Tibial nerve (tissue), 4 donors: ENCODE measurements around the gene NDUFA11. TPM values are rescaled to one million over a fixed set of nuclear protein-coding genes. Genes with fewer than 3 reads are reported as not detected.

Source experiments
- DNase-seq, 2 donors: peaks; one replicate each; pipeline ENCODE4 v3.0.0-alpha.2; 2019; ENCODE audit warnings: low spot score in 2 of 2
- H3K27ac ChIP-seq, 4 donors: fragments of 200-600 bp; sonication (generic) in 3 of 4; one replicate each; pipeline ENCODE4 v1.5.1; 2017 to 2019; ENCODE audit warnings: mild to moderate bottlenecking in 1 of 4
- H3K27me3 ChIP-seq, 2 donors: fragments of 200-600 bp; sonication (generic) in 1 of 2; one replicate each; pipeline versions ENCODE4 v1.5.1 to v1.6.0; 2017 to 2019
- H3K36me3 ChIP-seq, 3 donors: fragments of 200-600 bp; sonication (generic); one replicate each; pipeline ENCODE4 v1.5.1; 2018 to 2019
- H3K4me1 ChIP-seq, 4 donors: fragments of 200-600 bp; sonication (generic) in 3 of 4; one replicate each; pipeline ENCODE4 v1.5.1; 2017 to 2019
- H3K4me3 ChIP-seq, 4 donors: fragments of 200-600 bp; sonication (generic) in 3 of 4; one replicate each; pipeline ENCODE4 v1.5.1; 2017 to 2019; ENCODE audit warnings: mild to moderate bottlenecking in 1 of 4, moderate library complexity in 1 of 4
- H3K9me3 ChIP-seq, 4 donors: fragments of 200-600 bp; sonication (generic) in 3 of 4; one replicate each; pipeline ENCODE4 v1.5.1; 2017 to 2019
- EP300 ChIP-seq, 2 donors: sonication (generic); formaldehyde crosslinking; IDR thresholded peaks; one replicate each; pipeline ENCODE4 v1.6.1; 2017; ENCODE audit warnings: antibody characterized with exemption in 2 of 2, mild to moderate bottlenecking in 1 of 2
- POLR2A ChIP-seq, 2 donors: fragments of 450-650 bp; IDR thresholded peaks; one replicate each; pipeline ENCODE4 v1.6.1; 2017; ENCODE audit warnings: antibody characterized with exemption in 2 of 2, mild to moderate bottlenecking in 2 of 2, moderate library complexity in 2 of 2
- WGBS, 2 donors: methylation state at CpG; one replicate each; pipeline ENCODE4 v1.1.5; 2018; 5-methylcytosine and 5-hydroxymethylcytosine counted together
- total RNA-seq, 4 donors: library from RNA; depleted of rRNA; stranded (reverse); fragments of >200 nt; gene quantifications; one replicate each; pipeline ENCODE4 v1.1.0, GENCODE V29; 2016
- TF ChIP-seq, protein P1 (sequence below), 5 experiments: fragments of 200-600 bp in 3 of 5; fragments of 450-650 bp in 2 of 5; sonication (generic) in 3 of 5; IDR thresholded peaks; one replicate each; pipeline ENCODE4 v1.5.1; 2016 to 2019; ENCODE audit warnings: antibody characterized with exemption in 5 of 5, mild to moderate bottlenecking in 3 of 5, moderate library complexity in 2 of 5

The NDUFA11 gene
- total RNA-seq, 4 donors from 2014 or later = 184 to 350 (median 216) TPM

DNA sequence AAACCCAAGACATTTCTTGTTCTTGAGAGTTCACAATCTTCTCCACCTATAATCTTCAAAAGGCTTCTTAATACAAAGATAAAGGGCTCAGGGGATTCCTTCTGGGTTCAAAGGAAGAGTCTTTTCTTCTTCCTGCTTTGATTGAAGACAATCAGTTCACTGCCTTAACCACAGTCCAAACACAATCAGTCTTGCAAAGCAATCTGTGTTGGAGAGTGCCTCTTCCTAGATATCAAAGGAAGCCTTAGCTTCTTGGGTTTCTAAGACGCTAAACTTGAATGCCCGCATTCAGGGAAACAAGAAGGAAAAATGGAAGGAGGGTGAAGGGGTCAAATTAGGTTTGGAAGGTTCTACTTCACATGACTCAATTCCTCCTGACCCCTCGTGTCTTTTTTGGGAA, 47.2 kb upstream of the NDUFA11 start:
- Histone ChIP-seq H3K4me1 (peaks cover 0 to 98% (median 81%) of the 10 kb centered on the region in 4 donors), H3K27me3 (no peaks in the 10 kb centered on the region), H3K27ac (peak overlapping the region; percentile 33 to 92 (median 62)), H3K36me3 (no peaks in the 10 kb centered on the region), H3K9me3 (no peaks in the 10 kb centered on the region), H3K4me3 (no peak overlapping the region)
- DNase-seq = no peak
- WGBS, 2 donors = 23 to 24% methylated on average over 3 of the region's 3 CpGs
- TF ChIP-seq, protein P1, sequence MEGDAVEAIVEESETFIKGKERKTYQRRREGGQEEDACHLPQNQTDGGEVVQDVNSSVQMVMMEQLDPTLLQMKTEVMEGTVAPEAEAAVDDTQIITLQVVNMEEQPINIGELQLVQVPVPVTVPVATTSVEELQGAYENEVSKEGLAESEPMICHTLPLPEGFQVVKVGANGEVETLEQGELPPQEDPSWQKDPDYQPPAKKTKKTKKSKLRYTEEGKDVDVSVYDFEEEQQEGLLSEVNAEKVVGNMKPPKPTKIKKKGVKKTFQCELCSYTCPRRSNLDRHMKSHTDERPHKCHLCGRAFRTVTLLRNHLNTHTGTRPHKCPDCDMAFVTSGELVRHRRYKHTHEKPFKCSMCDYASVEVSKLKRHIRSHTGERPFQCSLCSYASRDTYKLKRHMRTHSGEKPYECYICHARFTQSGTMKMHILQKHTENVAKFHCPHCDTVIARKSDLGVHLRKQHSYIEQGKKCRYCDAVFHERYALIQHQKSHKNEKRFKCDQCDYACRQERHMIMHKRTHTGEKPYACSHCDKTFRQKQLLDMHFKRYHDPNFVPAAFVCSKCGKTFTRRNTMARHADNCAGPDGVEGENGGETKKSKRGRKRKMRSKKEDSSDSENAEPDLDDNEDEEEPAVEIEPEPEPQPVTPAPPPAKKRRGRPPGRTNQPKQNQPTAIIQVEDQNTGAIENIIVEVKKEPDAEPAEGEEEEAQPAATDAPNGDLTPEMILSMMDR (IDR thresholded peaks at IDR 0.05) = no peak
- no peak for TF ChIP-seq POLR2A (IDR thresholded peaks at IDR 0.05)
- no peak for TF ChIP-seq EP300 (IDR thresholded peaks at IDR 0.05)

DNA sequence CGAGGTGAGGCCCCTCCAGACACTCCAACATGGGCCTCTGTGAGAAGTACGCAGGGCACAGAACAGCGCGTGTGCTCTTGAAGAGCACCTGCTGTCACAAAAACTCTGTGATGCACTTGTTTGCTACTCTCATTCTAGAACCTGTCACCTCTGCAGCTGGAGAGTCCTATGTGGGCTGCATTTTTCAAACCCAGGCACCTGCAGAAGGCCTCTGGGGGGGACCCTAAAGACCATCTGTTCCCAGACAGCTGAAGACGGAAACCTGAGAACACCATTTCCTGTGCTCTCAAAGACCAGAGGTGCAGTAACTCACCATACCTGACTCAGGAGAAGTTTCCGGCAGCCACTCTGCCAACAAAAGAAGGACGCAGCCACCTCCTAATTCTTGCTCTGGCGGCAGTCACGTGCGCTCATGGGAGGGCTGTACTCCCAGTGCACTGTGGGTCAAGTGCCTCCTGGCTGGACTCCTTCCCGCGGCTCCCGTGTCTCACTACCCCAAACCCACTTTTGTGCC, 46.3 kb upstream of the NDUFA11 start:
- TF ChIP-seq, protein P1 (IDR thresholded peaks at IDR 0.05) = no peak
- TF ChIP-seq EP300 (IDR thresholded peaks at IDR 0.05) (no peak), POLR2A (IDR thresholded peaks at IDR 0.05) (no peak)
- no peaks in the 10 kb centered on the region for H3K27me3 ChIP-seq
- peaks cover 0 to 92% (median 74%) of the 10 kb centered on the region in 4 donors for H3K4me1 ChIP-seq
- H3K27ac ChIP-seq = peak overlapping the region in 2 of 4 donors; percentile 85 to 92
- WGBS, 2 donors = 82 to 88% methylated on average over 13 of the region's 13 CpGs
- H3K9me3 ChIP-seq = no peaks in the 10 kb centered on the region
- DNase-seq = no peak
- no peak overlapping the region for H3K4me3 ChIP-seq
- no peaks in the 10 kb centered on the region for H3K36me3 ChIP-seq

- DNase-seq = no peak
- WGBS, 2 donors = 67 to 69% methylated on average over 13 of the region's 13 CpGs
Observed at GRCh38 chr19:5948752-5949564, 45.4 kb upstream of the NDUFA11 start.

DNA sequence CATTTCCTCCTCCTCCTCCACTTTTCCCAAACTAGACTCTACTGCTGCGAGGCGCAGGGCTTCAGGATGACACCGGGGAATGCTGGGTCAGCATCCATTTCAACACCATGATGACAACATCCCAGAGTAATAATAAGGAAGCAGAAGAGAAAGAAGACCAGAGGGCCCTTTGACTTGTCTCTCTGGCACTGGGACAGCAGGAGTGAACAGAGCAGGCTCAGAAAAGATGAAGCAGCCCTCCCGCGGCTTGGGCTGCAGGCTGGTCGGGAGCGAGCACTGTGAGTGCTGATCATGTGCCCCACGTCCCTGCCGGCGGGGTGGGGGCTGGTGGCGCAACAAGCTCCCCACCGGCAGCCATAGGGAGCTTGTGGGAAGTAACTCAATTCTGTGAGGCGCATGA, 43.8 kb upstream of the NDUFA11 start:
- Histone ChIP-seq H3K27me3 (no peaks in the 10 kb centered on the region), H3K4me1 (peaks cover 0 to 91% (median 63%) of the 10 kb centered on the region in 4 donors), H3K4me3 (peak overlapping the region in 2 of 4 donors; percentile 1 to 2), H3K9me3 (no peaks in the 10 kb centered on the region), H3K36me3 (no peaks in the 10 kb centered on the region), H3K27ac (peak overlapping the region; percentile 32 to 92 (median 78))
- TF ChIP-seq, protein P1 (IDR thresholded peaks at IDR 0.05) = no peak
- TF ChIP-seq EP300 (IDR thresholded peaks at IDR 0.05) (peak in 1 of 2 donors; percentile 87), POLR2A (IDR thresholded peaks at IDR 0.05) (peak in 1 of 2 donors; percentile 15)
- WGBS, 2 donors = 29 to 35% methylated on average over 13 of the region's 13 CpGs
- DNase-seq = peak; percentile 44 to 69

More at GRCh38 chr19:5948752-5949564, 45.4 kb upstream of the NDUFA11 start:
- H3K27ac ChIP-seq = peak overlapping the region in 2 of 4 donors; percentile 85 to 92
- no peaks in the 10 kb centered on the region for H3K27me3 ChIP-seq
- peaks cover 0 to 91% (median 68%) of the 10 kb centered on the region in 4 donors for H3K4me1 ChIP-seq
- H3K4me3 ChIP-seq = no peak overlapping the region
- TF ChIP-seq POLR2A (IDR thresholded peaks at IDR 0.05) (no peak), EP300 (IDR thresholded peaks at IDR 0.05) (no peak)
- TF ChIP-seq, protein P1 (IDR thresholded peaks at IDR 0.05) = no peak
- no peaks in the 10 kb centered on the region for H3K36me3 ChIP-seq
- no peaks in the 10 kb centered on the region for H3K9me3 ChIP-seq

DNA sequence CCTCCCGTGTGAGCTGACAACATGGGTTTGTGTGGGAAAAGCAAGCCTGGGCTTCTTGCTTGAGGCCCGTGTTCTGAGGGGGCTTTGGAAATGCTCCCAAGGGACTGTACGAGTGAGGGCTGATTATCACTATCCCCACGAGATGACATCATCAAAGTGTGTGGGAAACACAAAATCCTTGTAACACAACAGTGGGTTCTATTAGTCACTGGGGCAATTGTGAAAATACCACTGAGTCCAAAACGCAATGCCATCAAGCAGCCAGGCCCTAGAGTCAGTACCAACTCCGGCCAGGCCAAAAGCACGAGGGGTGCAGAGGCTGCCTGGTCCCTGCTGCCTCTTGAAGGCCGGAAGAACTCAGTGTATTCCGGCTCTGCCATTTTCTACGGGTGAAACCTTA, 40.0 kb upstream of the NDUFA11 start:
- TF ChIP-seq POLR2A (IDR thresholded peaks at IDR 0.05) (no peak), EP300 (IDR thresholded peaks at IDR 0.05) (no peak)
- TF ChIP-seq, protein P1 (IDR thresholded peaks at IDR 0.05) = no peak
- H3K4me1 ChIP-seq = peaks cover 0 to 69% (median 32%) of the 10 kb centered on the region in 4 donors
- peak overlapping the region in 3 of 4 donors; percentile 5 to 86 (median 72) for H3K27ac ChIP-seq
- peaks cover 0 to 29% (median 8%) of the 10 kb centered on the region in 3 donors for H3K36me3 ChIP-seq
- DNase-seq = no peak
- H3K27me3 ChIP-seq = no peaks in the 10 kb centered on the region
- no peak overlapping the region for H3K4me3 ChIP-seq
- WGBS, 2 donors = 48 to 55% methylated on average over 10 of the region's 10 CpGs
- H3K9me3 ChIP-seq = no peaks in the 10 kb centered on the region
